T-helper 17 cell (primary cell): Measurements from ENCODE around the gene ARPC1A. TPM values are rescaled to one million over a fixed set of nuclear protein-coding genes. Genes with fewer than 3 reads are reported as not detected.
A peak's percentile ranks its signal among the peaks of the same experiment; 100 is the strongest.

Experiments
- ATAC-seq: fragments of 150-1000 bp; cut with Tn5 transposase; 2 replicates; pipeline ENCODE4 v1.10.0; 2021; ENCODE audit warnings: mild to moderate bottlenecking, moderate library complexity
- DNase-seq, 3 donors: peaks; one replicate each; pipeline versions ENCODE4 v3.0.0 to v3.0.0-alpha.2; 2020 to 2021
- H3K9me3 ChIP-seq: one replicate; pipeline ENCODE4 v1.7.0; 2013; ENCODE audit warnings: low read length, mild to moderate bottlenecking; ENCODE audit not compliant: control insufficient read depth, poor library complexity, severe bottlenecking
- H3K27ac Mint-ChIP-seq: one replicate; pipeline ENCODE4 v1.8.0; 2022; ENCODE audit warnings: mild to moderate bottlenecking, moderate library complexity, mixed read lengths
- H3K27me3 Mint-ChIP-seq: one replicate; pipeline ENCODE4 v1.8.0; 2022; ENCODE audit warnings: mixed read lengths
- H3K36me3 Mint-ChIP-seq: one replicate; pipeline ENCODE4 v1.8.0; 2022; ENCODE audit warnings: low read depth, mixed read lengths
- H3K4me1 Mint-ChIP-seq: one replicate; pipeline ENCODE4 v1.8.0; 2022; ENCODE audit warnings: mild to moderate bottlenecking, mixed read lengths
- H3K4me3 Mint-ChIP-seq: one replicate; pipeline ENCODE4 v1.8.0; 2022; ENCODE audit warnings: mild to moderate bottlenecking, moderate library complexity, mixed read lengths
- total RNA-seq, 4 donors: library from RNA in 2 of 4; stranded (reverse) in 2 of 4; gene quantifications; one replicate each; pipeline ENCODE4 v1.2.3 and lab custom pipeline; 2022 to 2026

Gene ARPC1A
- total RNA-seq, 2 donors from 2014 or later, result 29.2 to 37.7 TPM

GRCh38 chr7:99390941-99391602 is 65.4 kb downstream of the ARPC1A start:
- H3K9me3 ChIP-seq, result no peaks in the 10 kb centered on the region
- DNase-seq (no peak), ATAC-seq (no peak)
- Mint-ChIP-seq H3K4me1 (peaks cover 17% of the 10 kb centered on the region), H3K36me3 (no peaks in the 10 kb centered on the region), H3K27ac (peak overlapping the region; percentile 86), H3K4me3 (peak overlapping the region; percentile 33), H3K27me3 (no peaks in the 10 kb centered on the region)

GRCh38 chr7:99392046-99392445 is 66.3 kb downstream of the ARPC1A start:
- peak overlapping the region; percentile 86 for H3K27ac Mint-ChIP-seq
- peak overlapping the region; percentile 87 for H3K4me3 Mint-ChIP-seq
- no peaks in the 10 kb centered on the region for H3K27me3 Mint-ChIP-seq
- DNase-seq (no peak), ATAC-seq (no peak)
- H3K36me3 Mint-ChIP-seq, result no peaks in the 10 kb centered on the region
- no peaks in the 10 kb centered on the region for H3K9me3 ChIP-seq
- peaks cover 14% of the 10 kb centered on the region for H3K4me1 Mint-ChIP-seq

- ATAC-seq, result peak; percentile 97
- peaks cover 14% of the 10 kb centered on the region for H3K4me1 Mint-ChIP-seq
Measured at GRCh38 chr7:99392659-99393354, 67.1 kb downstream of the ARPC1A start.

GRCh38 chr7:99393355-99394187 is 67.9 kb downstream of the ARPC1A start:
- no peaks in the 10 kb centered on the region for H3K9me3 ChIP-seq
- H3K27me3 Mint-ChIP-seq, result no peaks in the 10 kb centered on the region
- no peak for ATAC-seq
- peak overlapping the region; percentile 87 for H3K4me3 Mint-ChIP-seq
- DNase-seq, result no peak
- H3K27ac Mint-ChIP-seq, result peak overlapping the region; percentile 86
- peaks cover 20% of the 10 kb centered on the region for H3K4me1 Mint-ChIP-seq
- peaks cover 2% of the 10 kb centered on the region for H3K36me3 Mint-ChIP-seq

More at GRCh38 chr7:99392659-99393354, 67.1 kb downstream of the ARPC1A start:
- no peaks in the 10 kb centered on the region for H3K27me3 Mint-ChIP-seq
- DNase-seq, result peak; percentile 77 to 80 (median 80)
- H3K36me3 Mint-ChIP-seq, result peaks cover 1% of the 10 kb centered on the region
- H3K4me3 Mint-ChIP-seq, result peak overlapping the region; percentile 87
- peak overlapping the region; percentile 86 for H3K27ac Mint-ChIP-seq
- H3K9me3 ChIP-seq, result no peaks in the 10 kb centered on the region

GRCh38 chr7:99394188-99394502 is 68.4 kb downstream of the ARPC1A start:
- Mint-ChIP-seq H3K27me3 (no peaks in the 10 kb centered on the region), H3K27ac (peak overlapping the region; percentile 86), H3K4me1 (peaks cover 24% of the 10 kb centered on the region), H3K36me3 (peaks cover 2% of the 10 kb centered on the region), H3K4me3 (peak overlapping the region; percentile 9)
- DNase-seq, result no peak
- no peaks in the 10 kb centered on the region for H3K9me3 ChIP-seq
- no peak for ATAC-seq

- no peak overlapping the region for H3K4me3 Mint-ChIP-seq
- ATAC-seq (no peak), DNase-seq (no peak)
- H3K27me3 Mint-ChIP-seq, result no peaks in the 10 kb centered on the region
- H3K9me3 ChIP-seq, result no peaks in the 10 kb centered on the region
- peaks cover 2% of the 10 kb centered on the region for H3K36me3 Mint-ChIP-seq
- H3K4me1 Mint-ChIP-seq, result peaks cover 24% of the 10 kb centered on the region
- no peak overlapping the region for H3K27ac Mint-ChIP-seq
Measured at GRCh38 chr7:99395616-99396327, 70.1 kb downstream of the ARPC1A start.

- Mint-ChIP-seq H3K4me1 (peaks cover 28% of the 10 kb centered on the region), H3K36me3 (peaks cover 2% of the 10 kb centered on the region), H3K27ac (peak overlapping the region; percentile 85), H3K4me3 (no peak overlapping the region), H3K27me3 (no peaks in the 10 kb centered on the region)
- ATAC-seq (no peak), DNase-seq (no peak)
- H3K9me3 ChIP-seq, result no peaks in the 10 kb centered on the region
Measured at GRCh38 chr7:99396418-99397296, 71.0 kb downstream of the ARPC1A start.

- ATAC-seq, result no peak
- H3K4me3 Mint-ChIP-seq, result peak overlapping the region; percentile 62
- H3K4me1 Mint-ChIP-seq, result peaks cover 28% of the 10 kb centered on the region
- H3K27me3 Mint-ChIP-seq, result no peaks in the 10 kb centered on the region
- peaks cover 2% of the 10 kb centered on the region for H3K36me3 Mint-ChIP-seq
- peak overlapping the region; percentile 85 for H3K27ac Mint-ChIP-seq
- DNase-seq, result no peak
- H3K9me3 ChIP-seq, result no peaks in the 10 kb centered on the region
Measured at GRCh38 chr7:99397297-99397983, 71.7 kb downstream of the ARPC1A start.

GRCh38 chr7:99398891-99399445 is 73.3 kb downstream of the ARPC1A start:
- Mint-ChIP-seq H3K4me3 (no peak overlapping the region), H3K27ac (peak overlapping the region; percentile 85), H3K36me3 (peaks cover 8% of the 10 kb centered on the region), H3K27me3 (no peaks in the 10 kb centered on the region), H3K4me1 (peaks cover 24% of the 10 kb centered on the region)
- DNase-seq (no peak), ATAC-seq (no peak)
- no peaks in the 10 kb centered on the region for H3K9me3 ChIP-seq

- H3K4me1 Mint-ChIP-seq, result peaks cover 27% of the 10 kb centered on the region
- ATAC-seq, result no peak
- no peak overlapping the region for H3K4me3 Mint-ChIP-seq
- H3K9me3 ChIP-seq, result no peaks in the 10 kb centered on the region
- no peak for DNase-seq
- peaks cover 11% of the 10 kb centered on the region for H3K36me3 Mint-ChIP-seq
- no peaks in the 10 kb centered on the region for H3K27me3 Mint-ChIP-seq
- H3K27ac Mint-ChIP-seq, result peak overlapping the region; percentile 85
Measured at GRCh38 chr7:99399597-99399996, 73.9 kb downstream of the ARPC1A start.

- ATAC-seq, result no peak
- Mint-ChIP-seq H3K27me3 (no peaks in the 10 kb centered on the region), H3K4me3 (no peak overlapping the region), H3K4me1 (peaks cover 33% of the 10 kb centered on the region), H3K27ac (peak overlapping the region; percentile 65), H3K36me3 (peaks cover 9% of the 10 kb centered on the region)
- no peaks in the 10 kb centered on the region for H3K9me3 ChIP-seq
- DNase-seq, result no peak
Measured at GRCh38 chr7:99402854-99403253, 77.2 kb downstream of the ARPC1A start.
